Measurements from ENCODE around the gene PDF.

The PDF gene

GRCh38 chr16:69323415-69323814 lies 7.0 kb downstream of the PDF start:
- no peak overlapping the region for H3K4me3 ChIP-seq (replicated peaks in 1 of 2; ENCODE audit: low read depth in 2 of 2, low read length in 2 of 2)
- no peak for DNase-seq (ENCODE audit: low read depth in 2 of 2)
- TF ChIP-seq, protein P1, sequence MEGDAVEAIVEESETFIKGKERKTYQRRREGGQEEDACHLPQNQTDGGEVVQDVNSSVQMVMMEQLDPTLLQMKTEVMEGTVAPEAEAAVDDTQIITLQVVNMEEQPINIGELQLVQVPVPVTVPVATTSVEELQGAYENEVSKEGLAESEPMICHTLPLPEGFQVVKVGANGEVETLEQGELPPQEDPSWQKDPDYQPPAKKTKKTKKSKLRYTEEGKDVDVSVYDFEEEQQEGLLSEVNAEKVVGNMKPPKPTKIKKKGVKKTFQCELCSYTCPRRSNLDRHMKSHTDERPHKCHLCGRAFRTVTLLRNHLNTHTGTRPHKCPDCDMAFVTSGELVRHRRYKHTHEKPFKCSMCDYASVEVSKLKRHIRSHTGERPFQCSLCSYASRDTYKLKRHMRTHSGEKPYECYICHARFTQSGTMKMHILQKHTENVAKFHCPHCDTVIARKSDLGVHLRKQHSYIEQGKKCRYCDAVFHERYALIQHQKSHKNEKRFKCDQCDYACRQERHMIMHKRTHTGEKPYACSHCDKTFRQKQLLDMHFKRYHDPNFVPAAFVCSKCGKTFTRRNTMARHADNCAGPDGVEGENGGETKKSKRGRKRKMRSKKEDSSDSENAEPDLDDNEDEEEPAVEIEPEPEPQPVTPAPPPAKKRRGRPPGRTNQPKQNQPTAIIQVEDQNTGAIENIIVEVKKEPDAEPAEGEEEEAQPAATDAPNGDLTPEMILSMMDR (IDR thresholded peaks at IDR 0.05; ENCODE audit: low read depth, low read length) = no peak

DNA sequence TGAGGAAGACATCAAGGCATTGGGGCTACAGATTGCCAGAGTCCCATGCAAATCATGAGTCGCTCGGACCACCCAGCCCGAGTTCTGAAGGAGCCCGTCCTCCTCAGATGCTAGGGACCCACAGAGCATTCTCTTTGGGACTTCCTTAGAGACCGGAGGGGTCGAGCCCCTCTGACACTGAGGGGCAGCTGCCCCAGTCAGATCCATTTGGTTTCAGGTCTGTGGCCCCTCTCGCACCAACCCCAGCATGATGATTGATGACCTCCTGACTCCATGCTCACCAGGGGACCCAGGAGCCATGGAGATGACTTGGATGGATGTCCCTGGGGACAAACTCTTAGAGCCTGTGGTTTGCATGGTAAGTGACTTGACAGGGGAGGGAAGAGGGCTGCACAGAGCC lies 8.0 kb downstream of the PDF start:
- TF ChIP-seq, protein P1 (IDR thresholded peaks at IDR 0.05; ENCODE audit: low read depth, low read length) = no peak
- no peak for DNase-seq (ENCODE audit: low read depth in 2 of 2)
- no peak overlapping the region for H3K4me3 ChIP-seq (replicated peaks in 1 of 2; ENCODE audit: low read depth in 2 of 2, low read length in 2 of 2)

DNA sequence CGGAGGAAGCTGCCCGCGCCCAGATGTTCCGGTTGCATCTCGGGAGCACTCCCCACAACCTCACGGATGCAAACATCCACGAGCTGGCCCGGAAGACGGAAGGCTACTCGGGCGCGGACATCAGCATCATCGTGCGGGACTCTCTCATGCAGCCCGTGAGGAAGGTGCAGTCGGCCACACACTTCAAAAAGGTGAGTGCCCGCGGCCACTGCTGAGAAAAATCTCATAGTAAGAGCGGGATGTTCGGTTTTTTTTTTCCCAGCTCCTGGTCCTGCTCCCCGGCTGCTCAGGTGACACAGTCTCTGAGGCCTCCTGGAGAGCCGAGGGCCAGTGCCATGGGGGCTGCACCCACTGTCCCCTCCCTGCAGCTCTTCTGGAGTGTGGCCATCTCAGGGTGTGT lies 9.3 kb downstream of the PDF start:
- H3K4me3 ChIP-seq (replicated peaks in 1 of 2; ENCODE audit: low read depth in 2 of 2, low read length in 2 of 2) = no peak overlapping the region
- TF ChIP-seq, protein P1 (IDR thresholded peaks at IDR 0.05; ENCODE audit: low read depth, low read length) = no peak
- no peak for DNase-seq (ENCODE audit: low read depth in 2 of 2)

DNA sequence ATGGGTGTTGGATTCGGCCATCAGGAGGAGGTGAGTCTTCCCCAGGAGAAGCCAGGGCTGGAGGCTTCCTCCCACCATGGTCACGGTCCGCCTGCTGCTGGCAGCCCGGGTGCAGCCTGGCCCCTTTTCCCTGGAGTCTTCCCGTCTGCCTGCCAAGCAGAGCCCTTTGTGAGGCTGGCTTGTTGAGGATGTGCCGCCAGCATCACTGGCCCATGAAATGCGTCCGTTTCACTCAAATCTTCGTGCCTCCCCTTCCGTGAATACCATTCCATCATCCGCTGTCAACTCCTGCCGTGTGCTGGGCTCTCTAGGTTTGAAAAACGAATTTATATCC lies 9.7 kb downstream of the PDF start:
- DNase-seq (ENCODE audit: low read depth in 2 of 2) = no peak
- TF ChIP-seq, protein P1 (IDR thresholded peaks at IDR 0.05; ENCODE audit: low read depth, low read length) = no peak
- H3K4me3 ChIP-seq (replicated peaks in 1 of 2; ENCODE audit: low read depth in 2 of 2, low read length in 2 of 2) = no peak overlapping the region

- H3K4me3 ChIP-seq (replicated peaks in 1 of 2; ENCODE audit: low read depth in 2 of 2, low read length in 2 of 2) = no peak overlapping the region
- no peak for DNase-seq (ENCODE audit: low read depth in 2 of 2)
- TF ChIP-seq, protein P1 (IDR thresholded peaks at IDR 0.05; ENCODE audit: low read depth, low read length) = no peak
Observed at GRCh38 chr16:69319826-69320739, 10.3 kb downstream of the PDF start.

GRCh38 chr16:69319381-69319780 lies 11.0 kb downstream of the PDF start:
- H3K4me3 ChIP-seq (replicated peaks in 1 of 2; ENCODE audit: low read depth in 2 of 2, low read length in 2 of 2) = no peak overlapping the region
- TF ChIP-seq, protein P1 (IDR thresholded peaks at IDR 0.05; ENCODE audit: low read depth, low read length) = no peak
- no peak for DNase-seq (ENCODE audit: low read depth in 2 of 2)

DNA sequence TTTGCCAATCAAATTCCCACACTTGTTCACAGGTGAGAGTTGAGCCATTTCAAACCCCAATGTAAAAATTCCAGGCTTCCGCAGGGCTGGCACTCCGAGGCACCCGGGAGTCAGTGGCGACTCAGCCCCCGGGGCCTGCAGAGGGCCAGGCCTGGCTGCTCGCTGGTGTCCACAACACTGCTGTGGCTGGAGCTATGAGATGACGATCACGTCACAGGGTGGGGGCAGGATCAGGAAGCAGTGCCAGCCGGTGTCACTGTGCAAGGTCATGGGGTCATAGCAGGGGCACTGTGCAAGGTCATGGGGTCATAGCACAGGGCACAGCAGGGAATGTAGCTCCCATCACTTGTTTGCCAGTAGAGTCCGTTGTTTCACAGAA lies 11.5 kb downstream of the PDF start:
- H3K4me3 ChIP-seq (replicated peaks in 1 of 2; ENCODE audit: low read depth in 2 of 2, low read length in 2 of 2) = no peak overlapping the region
- TF ChIP-seq, protein P1 (IDR thresholded peaks at IDR 0.05; ENCODE audit: low read depth, low read length) = no peak
- no peak for DNase-seq (ENCODE audit: low read depth in 2 of 2)
